Pancreas (tissue), 10 donors: ENCODE measurements around the gene SPAG9. TPM values are rescaled to one million over a fixed set of nuclear protein-coding genes. Genes with fewer than 3 reads are reported as not detected.

Source experiments
- ATAC-seq, 4 donors: fragments of 200-7000 bp; cut with Tn5 transposase; one replicate each; pipeline versions ENCODE4 v1.8.0 to v1.9.1; 2020; ENCODE audit warnings: mild to moderate bottlenecking in 4 of 4, moderate library complexity in 4 of 4
- DNase-seq, 6 donors: peaks; one replicate each; pipeline ENCODE4 v3.0.0-alpha.2; 2020
- FAIRE-seq: peaks from 2 replicates; lab custom pipeline; 2012; peaks lifted over from hg19 to GRCh38; lab: Jason Lieb, UNC
- H3K27ac ChIP-seq, 4 donors: fragments of 200-600 bp; sonication (generic); 1 replicate in 3 of 4; 2 replicates in 1 of 4; pipeline versions ENCODE4 v1.5.0 to v1.8.0; 2020
- H3K27me3 ChIP-seq, 4 donors: fragments of 200-600 bp; one replicate each; pipeline ENCODE4 v1.8.0; 2021
- H3K36me3 ChIP-seq, 3 donors: fragments of 200-600 bp; sonication (generic) in 1 of 3; one replicate each; pipeline versions ENCODE4 v1.5.0 to v1.8.0; 2020 to 2021
- H3K4me1 ChIP-seq, 3 donors: fragments of 200-600 bp; one replicate each; pipeline ENCODE4 v1.8.0; 2021
- H3K4me3 ChIP-seq, 4 donors: fragments of 200-600 bp; sonication (generic) in 2 of 4; one replicate each; pipeline versions ENCODE4 v1.5.0 to v1.8.0; 2020 to 2021
- H3K9me3 ChIP-seq, 4 donors: fragments of 200-600 bp; one replicate each; pipeline ENCODE4 v1.8.0; 2021
- WGBS, 2 donors: extraction: QIAGEN DNeasy Blood & Tissue Kit; methylation state at CpG; one replicate each; pipeline ENCODE4 v1.1.7; 2013; 5-methylcytosine and 5-hydroxymethylcytosine counted together
- intact Hi-C, 3 donors: fragments of 100-400 bp; cut with DNase I; formaldehyde crosslinking; loops; one replicate each; pipeline versions ENCODE4 v1.11.1 to v1.14.2; 2022
- polyA plus RNA-seq, 2 donors: library from polyadenylated mRNA; stranded (reverse); fragments of 200-250 nt; gene quantifications; one replicate each; pipeline ENCODE4 v1.2.3, GENCODE V29; 2013
- total RNA-seq, 6 donors: library from RNA; stranded (reverse); fragmentation: NEBNext Ultra II Directional in 4 of 6; extraction: Animal tissue kit (Norgen Biotek cat#: 25700) in 4 of 6; gene quantifications; one replicate each; pipeline versions ENCODE4 v1.2.1 to v1.2.4, GENCODE V29; 2021 to 2023
- TF ChIP-seq, protein P1 (sequence below), 4 donors: fragments of 200-600 bp; sonication (generic) in 3 of 4; IDR thresholded peaks; one replicate each; pipeline versions ENCODE4 v1.5.0 to v1.8.0; 2021; ENCODE audit warnings: antibody characterized with exemption in 4 of 4
- donor health status: healthy with polysubstance abuse.
- donor health status: DM: no; HTN: no; CAD: no; lungs with moderate emphysema.
- donor health status: DM: no; HTN: no; CAD: no.
- donor health status: control.
- donor health status: control.
- donor health status: Bipolar disorder and iron deficiency.
- donor health status: DM: yes; HTN: yes; CAD: no.
- donor health status: DM: no; HTN: no; CAD: no.
- donor health status: DM: no; HTN: no; CAD: no.
- donor health status: DM: yes; HTN: yes; CAD: no.

SPAG9 gene
- total and polyA plus RNA-seq, 8 donors: 18.7 to 56.1 (median 39.7) TPM

DNA sequence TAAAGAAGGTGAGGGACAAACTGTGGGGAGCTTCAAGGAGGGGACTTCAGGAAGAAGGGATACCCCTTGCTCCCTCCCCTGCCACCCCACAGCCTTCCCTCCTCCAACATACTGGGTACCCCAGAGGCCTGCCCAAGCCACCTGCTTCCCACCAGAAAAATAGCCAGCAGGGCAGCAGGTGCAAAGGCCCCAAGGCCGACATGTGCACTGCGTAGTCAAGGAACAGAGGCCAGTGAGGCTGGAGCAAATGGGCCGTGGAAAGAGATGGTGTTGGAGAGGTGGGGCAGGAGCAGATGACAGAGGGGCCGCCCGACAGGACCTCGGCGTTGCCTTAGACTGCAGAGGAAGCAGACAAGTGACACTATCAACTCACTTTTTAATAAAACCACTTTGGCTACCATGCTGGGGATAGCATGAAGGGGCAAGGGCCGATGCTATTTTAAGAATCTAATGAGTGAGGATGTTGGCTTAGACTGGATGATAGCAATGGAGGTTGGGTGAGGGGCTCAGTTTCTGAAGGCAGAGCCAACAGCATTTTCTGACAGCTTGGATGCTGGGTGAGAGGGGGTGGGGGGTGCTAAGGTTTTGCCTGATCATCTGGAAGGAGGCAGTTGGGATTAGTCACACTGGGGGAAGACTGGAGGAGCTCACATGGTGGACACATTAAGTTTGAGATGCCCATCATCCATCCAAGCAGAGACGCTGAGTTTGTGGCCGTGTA lies 181.7 kb downstream of the SPAG9 start:
- WGBS, 2 donors: 91 to 93% methylated on average over 10 of the region's 10 CpGs
- Histone ChIP-seq H3K36me3 (no peaks in the 10 kb centered on the region), H3K4me3 (no peak overlapping the region), H3K27me3 (no peaks in the 10 kb centered on the region), H3K4me1 (peaks cover 34 to 53% (median 39%) of the 10 kb centered on the region in 3 donors), H3K27ac (no peak overlapping the region), H3K9me3 (no peaks in the 10 kb centered on the region)
- ATAC-seq (no peak), DNase-seq (peak in 3 of 6 donors; percentile 16 to 42 (median 37)), FAIRE-seq (no peak)
- intact Hi-C loops: no loop called here
- TF ChIP-seq, protein P1, sequence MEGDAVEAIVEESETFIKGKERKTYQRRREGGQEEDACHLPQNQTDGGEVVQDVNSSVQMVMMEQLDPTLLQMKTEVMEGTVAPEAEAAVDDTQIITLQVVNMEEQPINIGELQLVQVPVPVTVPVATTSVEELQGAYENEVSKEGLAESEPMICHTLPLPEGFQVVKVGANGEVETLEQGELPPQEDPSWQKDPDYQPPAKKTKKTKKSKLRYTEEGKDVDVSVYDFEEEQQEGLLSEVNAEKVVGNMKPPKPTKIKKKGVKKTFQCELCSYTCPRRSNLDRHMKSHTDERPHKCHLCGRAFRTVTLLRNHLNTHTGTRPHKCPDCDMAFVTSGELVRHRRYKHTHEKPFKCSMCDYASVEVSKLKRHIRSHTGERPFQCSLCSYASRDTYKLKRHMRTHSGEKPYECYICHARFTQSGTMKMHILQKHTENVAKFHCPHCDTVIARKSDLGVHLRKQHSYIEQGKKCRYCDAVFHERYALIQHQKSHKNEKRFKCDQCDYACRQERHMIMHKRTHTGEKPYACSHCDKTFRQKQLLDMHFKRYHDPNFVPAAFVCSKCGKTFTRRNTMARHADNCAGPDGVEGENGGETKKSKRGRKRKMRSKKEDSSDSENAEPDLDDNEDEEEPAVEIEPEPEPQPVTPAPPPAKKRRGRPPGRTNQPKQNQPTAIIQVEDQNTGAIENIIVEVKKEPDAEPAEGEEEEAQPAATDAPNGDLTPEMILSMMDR (IDR thresholded peaks at IDR 0.05): no peak

DNA sequence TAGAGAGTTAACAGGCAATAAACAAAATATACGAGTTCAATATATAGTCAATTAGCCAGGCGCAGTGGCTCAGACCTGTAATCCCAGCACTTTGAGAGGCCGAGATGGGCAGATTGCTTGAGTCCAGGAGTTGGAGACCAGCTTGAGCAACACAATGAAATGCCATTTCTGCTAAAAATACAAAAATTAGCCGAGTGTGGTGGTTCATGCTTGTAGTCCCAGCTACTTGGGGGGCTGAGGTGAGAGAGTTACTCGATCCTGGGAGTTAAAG lies 184.7 kb downstream of the SPAG9 start:
- DNase-seq (no peak), ATAC-seq (no peak), FAIRE-seq (no peak)
- TF ChIP-seq, protein P1 (IDR thresholded peaks at IDR 0.05): no peak
- no peaks in the 10 kb centered on the region for H3K27me3 ChIP-seq
- no peak overlapping the region for H3K4me3 ChIP-seq
- H3K9me3 ChIP-seq: no peaks in the 10 kb centered on the region
- 34 to 40% methylated on average over 5 of the region's 5 CpGs for WGBS, 2 donors
- intact Hi-C loops: no loop called here
- no peaks in the 10 kb centered on the region for H3K36me3 ChIP-seq
- peaks cover 12 to 41% (median 32%) of the 10 kb centered on the region in 3 donors for H3K4me1 ChIP-seq
- peak overlapping the region; percentile 81 to 86 (median 85) for H3K27ac ChIP-seq

DNA sequence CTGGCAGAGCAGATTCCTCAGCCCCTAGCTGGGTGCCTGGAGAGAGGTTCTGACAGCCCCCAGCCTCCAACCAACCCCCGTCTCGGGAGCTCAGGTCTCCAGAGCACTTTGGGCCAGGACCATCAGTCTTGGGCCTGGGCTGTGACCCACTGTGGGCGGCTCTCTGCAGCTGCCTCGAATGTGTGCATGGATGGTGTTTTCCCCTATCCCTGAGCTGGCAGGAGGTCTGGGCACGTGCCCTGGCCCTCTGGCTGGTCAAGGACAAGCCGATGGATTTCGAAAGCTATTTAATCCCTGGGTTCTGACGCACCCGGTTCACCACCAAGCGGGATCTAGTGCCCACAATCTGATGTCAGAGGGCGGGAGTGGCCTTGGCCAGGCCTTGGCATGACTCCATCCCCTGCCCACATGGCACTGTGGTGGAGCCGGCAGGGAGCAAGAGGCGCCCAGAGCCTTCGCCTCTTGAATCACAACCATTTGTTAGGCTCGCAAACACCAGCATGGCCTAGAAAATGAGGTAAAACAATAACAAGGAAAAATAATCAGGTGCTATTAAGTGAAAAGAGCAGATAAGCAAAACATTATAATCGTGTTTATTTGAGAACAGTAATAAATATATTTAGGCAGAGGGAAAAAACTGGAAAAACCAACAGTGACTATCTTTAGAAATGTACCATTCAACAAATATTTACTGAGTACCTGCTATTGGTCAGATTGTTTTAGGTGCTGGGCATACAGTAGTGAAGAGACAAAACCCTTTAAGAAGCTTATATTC lies 185.3 kb downstream of the SPAG9 start:
- TF ChIP-seq, protein P1 (IDR thresholded peaks at IDR 0.05): no peak
- Histone ChIP-seq H3K4me3 (no peak overlapping the region), H3K9me3 (no peaks in the 10 kb centered on the region), H3K4me1 (peaks cover 15 to 46% (median 32%) of the 10 kb centered on the region in 3 donors), H3K27me3 (no peaks in the 10 kb centered on the region), H3K27ac (peak overlapping the region; percentile 81 to 86 (median 85)), H3K36me3 (no peaks in the 10 kb centered on the region)
- intact Hi-C loops: no loop called here
- ATAC-seq (peak; percentile 77 to 86 (median 81)), FAIRE-seq (no peak), DNase-seq (peak; percentile 93 to 98 (median 98))
- 14 to 16% methylated on average over 16 of the region's 16 CpGs for whole genome bisulfite sequencing, 2 donors

DNA sequence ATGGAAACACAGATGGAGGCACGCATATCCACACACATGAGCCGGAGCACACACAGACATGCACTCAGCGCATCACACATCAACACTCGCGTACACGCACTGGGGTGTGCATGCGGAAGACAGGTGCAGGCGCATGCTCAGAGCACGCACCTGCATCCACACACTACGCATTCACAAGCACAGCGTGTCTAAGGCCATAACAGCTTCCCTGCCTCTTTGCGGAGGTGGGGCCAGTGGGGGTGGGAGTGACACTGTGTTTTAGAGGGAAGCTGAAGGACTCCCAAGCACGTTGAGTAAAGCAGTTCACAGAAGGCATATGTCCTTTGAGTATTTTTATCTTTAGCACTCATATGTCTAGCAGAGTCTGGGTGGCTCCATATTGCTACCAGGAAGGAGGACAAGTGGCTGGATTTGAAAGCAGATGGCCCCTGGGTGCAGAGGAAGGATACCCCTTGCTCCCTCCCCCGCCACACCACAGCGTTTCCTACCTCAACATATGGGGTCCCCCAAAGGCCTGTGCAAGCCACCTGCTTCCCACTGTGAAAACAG lies 185.9 kb downstream of the SPAG9 start:
- peak overlapping the region; percentile 81 to 86 (median 85) for H3K27ac ChIP-seq
- intact Hi-C loops: no loop called here
- peaks cover 15 to 47% (median 32%) of the 10 kb centered on the region in 3 donors for H3K4me1 ChIP-seq

More for the DNA sequence above, 185.9 kb downstream of the SPAG9 start:
- Histone ChIP-seq H3K4me3 (no peak overlapping the region), H3K9me3 (no peaks in the 10 kb centered on the region), H3K27me3 (no peaks in the 10 kb centered on the region), H3K36me3 (no peaks in the 10 kb centered on the region)
- FAIRE-seq (no peak), DNase-seq (peak in 2 of 6 donors; percentile 47), ATAC-seq (no peak)
- WGBS, 2 donors: 87 to 88% methylated on average over 15 of the region's 15 CpGs
- TF ChIP-seq, protein P1 (IDR thresholded peaks at IDR 0.05): no peak
